ENCODE data around the gene ADGRB3. TPM values are rescaled to one million over a fixed set of nuclear protein-coding genes. Genes with fewer than 3 reads are reported as not detected.

Gene ADGRB3
- total RNA-seq, 1 donor from 2014 or later: 2.4 TPM

DNA sequence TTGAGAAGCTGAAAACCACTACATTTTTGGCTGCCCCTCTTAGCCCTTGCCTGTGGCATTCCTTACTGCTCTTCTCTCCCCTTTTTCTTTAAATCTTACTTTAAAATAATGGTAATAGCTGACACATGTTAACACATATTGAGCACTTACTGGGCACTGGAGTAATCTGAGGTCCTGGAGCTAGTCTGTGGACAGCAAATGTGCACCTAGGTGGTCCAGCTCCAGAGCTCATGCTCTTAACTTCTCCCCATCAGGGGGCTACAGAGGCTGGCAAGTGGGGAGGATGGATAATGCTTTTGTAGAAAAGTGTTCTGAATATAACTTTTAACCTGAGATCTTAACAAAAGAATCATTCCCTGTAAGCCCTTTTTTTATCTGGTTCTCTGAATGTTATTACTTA is 74.8 kb downstream of the ADGRB3 start:
- TF ChIP-seq, protein P1, sequence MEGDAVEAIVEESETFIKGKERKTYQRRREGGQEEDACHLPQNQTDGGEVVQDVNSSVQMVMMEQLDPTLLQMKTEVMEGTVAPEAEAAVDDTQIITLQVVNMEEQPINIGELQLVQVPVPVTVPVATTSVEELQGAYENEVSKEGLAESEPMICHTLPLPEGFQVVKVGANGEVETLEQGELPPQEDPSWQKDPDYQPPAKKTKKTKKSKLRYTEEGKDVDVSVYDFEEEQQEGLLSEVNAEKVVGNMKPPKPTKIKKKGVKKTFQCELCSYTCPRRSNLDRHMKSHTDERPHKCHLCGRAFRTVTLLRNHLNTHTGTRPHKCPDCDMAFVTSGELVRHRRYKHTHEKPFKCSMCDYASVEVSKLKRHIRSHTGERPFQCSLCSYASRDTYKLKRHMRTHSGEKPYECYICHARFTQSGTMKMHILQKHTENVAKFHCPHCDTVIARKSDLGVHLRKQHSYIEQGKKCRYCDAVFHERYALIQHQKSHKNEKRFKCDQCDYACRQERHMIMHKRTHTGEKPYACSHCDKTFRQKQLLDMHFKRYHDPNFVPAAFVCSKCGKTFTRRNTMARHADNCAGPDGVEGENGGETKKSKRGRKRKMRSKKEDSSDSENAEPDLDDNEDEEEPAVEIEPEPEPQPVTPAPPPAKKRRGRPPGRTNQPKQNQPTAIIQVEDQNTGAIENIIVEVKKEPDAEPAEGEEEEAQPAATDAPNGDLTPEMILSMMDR (IDR thresholded peaks at IDR 0.05; ENCODE audit: unreplicated experiment): no peak
- Mint-ChIP-seq H3K27me3 (ENCODE audit: unreplicated experiment) (peaks cover 2% of the 10 kb centered on the region), H3K27ac (ENCODE audit: unreplicated experiment) (no peak overlapping the region), H3K4me1 (ENCODE audit: unreplicated experiment) (no peaks in the 10 kb centered on the region), H3K4me3 (ENCODE audit: unreplicated experiment) (no peak overlapping the region), H3K9me3 (ENCODE audit: unreplicated experiment) (no peaks in the 10 kb centered on the region), H3K36me3 (ENCODE audit: low read depth, unreplicated experiment) (no peaks in the 10 kb centered on the region)
- no peak for DNase-seq (ENCODE audit: low spot score)

DNA sequence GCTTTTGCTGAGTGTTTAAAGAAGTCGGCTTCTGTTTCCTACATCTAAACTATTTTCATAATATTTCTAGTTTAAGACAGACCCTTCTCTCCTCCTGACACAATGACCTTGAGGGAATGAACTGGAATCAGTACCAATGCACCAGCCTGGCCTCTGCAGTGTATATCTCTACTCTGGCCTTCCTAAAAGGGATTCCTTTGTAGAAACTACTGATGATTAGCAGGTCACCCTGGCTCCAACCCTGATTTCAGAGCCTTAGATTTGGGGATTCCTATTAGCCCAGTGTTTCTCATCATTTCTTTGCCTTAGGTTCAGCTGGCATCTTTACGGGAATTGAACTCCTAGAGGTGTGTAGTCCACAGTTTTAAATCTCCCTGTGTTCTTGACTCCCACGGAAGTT is 75.4 kb downstream of the ADGRB3 start:
- Mint-ChIP-seq H3K4me3 (ENCODE audit: unreplicated experiment) (no peak overlapping the region), H3K9me3 (ENCODE audit: unreplicated experiment) (no peaks in the 10 kb centered on the region), H3K27me3 (ENCODE audit: unreplicated experiment) (peaks cover 2% of the 10 kb centered on the region), H3K4me1 (ENCODE audit: unreplicated experiment) (no peaks in the 10 kb centered on the region), H3K36me3 (ENCODE audit: low read depth, unreplicated experiment) (no peaks in the 10 kb centered on the region), H3K27ac (ENCODE audit: unreplicated experiment) (no peak overlapping the region)
- no peak for DNase-seq (ENCODE audit: low spot score)
- TF ChIP-seq, protein P1 (IDR thresholded peaks at IDR 0.05; ENCODE audit: unreplicated experiment): no peak

DNA sequence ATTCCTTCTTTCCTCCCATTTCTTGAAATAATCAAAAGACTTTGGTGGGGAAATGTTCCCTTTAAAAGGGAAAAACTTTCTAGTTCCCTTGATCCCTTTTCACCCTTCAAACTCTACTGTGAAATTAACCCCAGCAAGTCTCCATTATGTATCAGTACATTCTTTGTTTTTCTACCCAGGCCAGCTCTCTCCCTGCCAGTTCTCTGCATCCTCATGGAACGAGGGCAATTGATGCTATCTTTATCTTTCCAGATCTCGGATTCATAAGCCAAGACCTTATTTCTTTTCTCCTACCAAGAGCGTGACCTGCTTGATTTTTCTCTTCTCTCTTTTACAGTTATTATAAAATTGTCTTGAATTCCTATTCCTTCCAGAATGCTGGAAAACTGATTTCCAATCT is 75.8 kb downstream of the ADGRB3 start:
- no peak overlapping the region for H3K27ac Mint-ChIP-seq (ENCODE audit: unreplicated experiment)
- H3K36me3 Mint-ChIP-seq (ENCODE audit: low read depth, unreplicated experiment): no peaks in the 10 kb centered on the region
- peaks cover 2% of the 10 kb centered on the region for H3K27me3 Mint-ChIP-seq (ENCODE audit: unreplicated experiment)
- DNase-seq (ENCODE audit: low spot score): no peak
- no peaks in the 10 kb centered on the region for H3K9me3 Mint-ChIP-seq (ENCODE audit: unreplicated experiment)
- TF ChIP-seq, protein P1 (IDR thresholded peaks at IDR 0.05; ENCODE audit: unreplicated experiment): no peak
- H3K4me1 Mint-ChIP-seq (ENCODE audit: unreplicated experiment): no peaks in the 10 kb centered on the region
- H3K4me3 Mint-ChIP-seq (ENCODE audit: unreplicated experiment): no peak overlapping the region

DNA sequence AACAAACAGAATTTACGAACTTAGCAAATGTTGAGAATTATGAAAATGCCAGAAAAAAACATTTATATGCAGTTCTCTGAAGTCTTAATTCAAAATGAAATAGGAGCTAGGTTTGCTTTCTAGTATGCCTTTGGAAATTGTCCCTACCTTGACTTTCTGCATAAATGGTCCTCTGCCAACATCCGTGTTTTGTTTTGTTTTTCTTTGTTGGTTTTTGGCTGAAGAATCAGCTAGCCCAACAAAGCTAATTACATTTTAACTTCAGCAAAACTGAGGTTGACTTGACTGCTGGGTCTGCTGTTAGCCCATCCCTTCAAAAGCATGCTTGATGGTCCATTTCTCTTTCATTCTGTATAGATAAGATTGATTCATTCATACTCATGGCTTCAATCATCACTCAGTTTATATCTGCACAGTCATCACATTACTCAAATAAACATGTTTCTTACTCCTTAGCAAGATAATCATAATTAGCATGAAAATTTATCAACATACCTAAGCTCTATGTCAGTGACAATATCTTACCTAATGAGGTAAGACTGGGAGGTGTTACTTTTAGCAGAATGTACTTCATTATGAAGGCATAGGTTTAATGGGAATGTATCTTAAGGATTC is 76.4 kb downstream of the ADGRB3 start:
- no peak for DNase-seq (ENCODE audit: low spot score)
- H3K36me3 Mint-ChIP-seq (ENCODE audit: low read depth, unreplicated experiment): no peaks in the 10 kb centered on the region
- H3K9me3 Mint-ChIP-seq (ENCODE audit: unreplicated experiment): no peaks in the 10 kb centered on the region

DNA sequence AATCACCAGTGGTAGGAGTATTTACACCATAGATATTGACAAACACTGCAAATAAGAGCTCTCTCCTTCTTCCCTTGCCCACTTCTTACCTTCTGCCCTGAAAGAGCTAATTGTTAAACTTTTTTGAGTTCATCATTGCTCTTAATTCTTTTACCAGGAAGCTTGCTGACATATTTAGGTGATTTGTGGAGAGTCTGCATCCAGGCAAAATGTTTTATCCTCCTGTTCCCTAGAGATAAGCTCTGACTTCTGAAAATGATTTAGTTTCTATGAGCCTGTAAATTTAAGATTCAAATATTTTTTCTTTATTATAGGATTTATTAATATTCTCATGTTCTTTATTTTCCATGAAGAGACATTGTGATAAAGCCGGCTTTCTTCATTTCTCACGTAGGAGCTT is 81.5 kb downstream of the ADGRB3 start:
- DNase-seq (ENCODE audit: low spot score): no peak
- Mint-ChIP-seq H3K36me3 (ENCODE audit: low read depth, unreplicated experiment) (no peaks in the 10 kb centered on the region), H3K9me3 (ENCODE audit: unreplicated experiment) (no peaks in the 10 kb centered on the region), H3K27me3 (ENCODE audit: unreplicated experiment) (no peaks in the 10 kb centered on the region), H3K4me3 (ENCODE audit: unreplicated experiment) (no peak overlapping the region), H3K4me1 (ENCODE audit: unreplicated experiment) (peaks cover 3% of the 10 kb centered on the region), H3K27ac (ENCODE audit: unreplicated experiment) (no peak overlapping the region)
- TF ChIP-seq, protein P1 (IDR thresholded peaks at IDR 0.05; ENCODE audit: unreplicated experiment): no peak

More for the DNA sequence above, 76.4 kb downstream of the ADGRB3 start:
- TF ChIP-seq, protein P1 (IDR thresholded peaks at IDR 0.05; ENCODE audit: unreplicated experiment): no peak
- no peaks in the 10 kb centered on the region for H3K27me3 Mint-ChIP-seq (ENCODE audit: unreplicated experiment)
- H3K4me1 Mint-ChIP-seq (ENCODE audit: unreplicated experiment): peaks cover under 1% of the 10 kb centered on the region
- H3K4me3 Mint-ChIP-seq (ENCODE audit: unreplicated experiment): no peak overlapping the region
- H3K27ac Mint-ChIP-seq (ENCODE audit: unreplicated experiment): no peak overlapping the region
